ENCODE results near the gene FAM118B. TPM values are rescaled to one million over a fixed set of nuclear protein-coding genes. Genes with fewer than 3 reads are reported as not detected.

The FAM118B gene
- total RNA-seq, 2 donors from 2014 or later: 16.0 to 16.3 TPM

DNA sequence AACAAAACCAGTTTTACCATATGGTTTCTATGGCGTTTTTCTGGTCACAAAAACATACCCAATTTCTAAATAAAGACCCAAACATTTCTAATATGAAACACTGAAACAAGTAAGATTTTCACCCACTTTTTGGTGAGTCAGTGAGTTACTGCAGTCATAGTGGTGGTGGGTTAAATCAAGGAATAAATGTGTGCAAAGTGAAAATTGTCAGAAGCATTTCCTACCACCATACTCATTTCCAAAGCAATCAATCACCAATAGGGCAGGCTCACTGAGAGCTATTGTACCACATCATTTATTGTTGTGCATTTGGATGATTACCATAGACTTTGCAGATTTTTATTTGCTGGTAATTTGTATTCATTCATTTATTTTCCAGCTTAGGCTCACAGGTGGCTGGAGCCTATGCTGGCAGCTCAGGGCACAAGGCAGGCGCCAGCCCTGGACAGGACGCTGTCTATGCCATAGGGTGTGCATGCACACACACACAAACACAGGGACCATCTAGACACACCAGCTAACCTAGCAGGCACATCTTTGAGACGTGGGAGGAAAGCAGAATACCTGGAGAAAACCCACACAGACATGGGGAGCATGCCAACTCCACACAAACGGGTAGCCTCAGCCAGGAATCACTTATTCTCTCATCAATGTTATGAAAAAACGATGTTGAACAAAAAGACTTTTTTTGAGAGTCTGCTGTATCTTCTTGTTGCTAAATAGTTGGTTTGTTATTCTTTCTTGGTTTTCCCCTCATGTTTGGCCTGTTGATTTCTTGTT, 5.1 kb downstream of the FAM118B start:
- no peaks in the 10 kb centered on the region for H3K27me3 ChIP-seq
- DNase-seq (ENCODE audit: low spot score): no peak

DNA sequence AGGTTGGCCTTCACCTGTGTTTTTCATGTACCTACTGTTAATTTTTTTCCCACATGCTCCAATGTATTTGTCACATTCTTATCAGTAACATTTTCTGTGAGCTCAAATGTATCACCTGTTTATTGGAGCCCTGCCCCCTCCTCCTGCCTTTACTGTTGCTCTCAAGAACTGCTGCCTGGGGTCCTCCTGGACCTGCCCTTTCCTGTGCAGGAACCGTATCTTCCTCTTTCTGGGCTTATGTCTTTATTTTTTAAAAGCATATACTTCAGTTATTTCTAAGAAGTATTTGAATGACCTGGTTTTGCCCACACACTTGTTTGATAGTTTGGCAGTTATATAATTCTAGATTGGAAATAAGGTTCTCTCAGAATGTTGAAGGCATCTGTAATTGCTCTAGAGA, 5.9 kb downstream of the FAM118B start:
- Histone ChIP-seq H3K9me3 (no peaks in the 10 kb centered on the region), H3K27me3 (no peaks in the 10 kb centered on the region), H3K4me3 (no peak overlapping the region), H3K4me1 (peaks cover 0 to 10% of the 10 kb centered on the region in 2 donors), H3K27ac (no peak overlapping the region), H3K36me3 (no peaks in the 10 kb centered on the region)
- DNase-seq (ENCODE audit: low spot score): no peak
- TF ChIP-seq, protein P1, sequence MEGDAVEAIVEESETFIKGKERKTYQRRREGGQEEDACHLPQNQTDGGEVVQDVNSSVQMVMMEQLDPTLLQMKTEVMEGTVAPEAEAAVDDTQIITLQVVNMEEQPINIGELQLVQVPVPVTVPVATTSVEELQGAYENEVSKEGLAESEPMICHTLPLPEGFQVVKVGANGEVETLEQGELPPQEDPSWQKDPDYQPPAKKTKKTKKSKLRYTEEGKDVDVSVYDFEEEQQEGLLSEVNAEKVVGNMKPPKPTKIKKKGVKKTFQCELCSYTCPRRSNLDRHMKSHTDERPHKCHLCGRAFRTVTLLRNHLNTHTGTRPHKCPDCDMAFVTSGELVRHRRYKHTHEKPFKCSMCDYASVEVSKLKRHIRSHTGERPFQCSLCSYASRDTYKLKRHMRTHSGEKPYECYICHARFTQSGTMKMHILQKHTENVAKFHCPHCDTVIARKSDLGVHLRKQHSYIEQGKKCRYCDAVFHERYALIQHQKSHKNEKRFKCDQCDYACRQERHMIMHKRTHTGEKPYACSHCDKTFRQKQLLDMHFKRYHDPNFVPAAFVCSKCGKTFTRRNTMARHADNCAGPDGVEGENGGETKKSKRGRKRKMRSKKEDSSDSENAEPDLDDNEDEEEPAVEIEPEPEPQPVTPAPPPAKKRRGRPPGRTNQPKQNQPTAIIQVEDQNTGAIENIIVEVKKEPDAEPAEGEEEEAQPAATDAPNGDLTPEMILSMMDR (IDR thresholded peaks at IDR 0.05): no peak

More for the DNA sequence above, 5.1 kb downstream of the FAM118B start:
- Histone ChIP-seq H3K9me3 (no peaks in the 10 kb centered on the region), H3K4me3 (no peak overlapping the region), H3K36me3 (no peaks in the 10 kb centered on the region), H3K27ac (no peak overlapping the region), H3K4me1 (peaks cover 0 to 14% of the 10 kb centered on the region in 2 donors)
- TF ChIP-seq, protein P1 (IDR thresholded peaks at IDR 0.05): no peak

DNA sequence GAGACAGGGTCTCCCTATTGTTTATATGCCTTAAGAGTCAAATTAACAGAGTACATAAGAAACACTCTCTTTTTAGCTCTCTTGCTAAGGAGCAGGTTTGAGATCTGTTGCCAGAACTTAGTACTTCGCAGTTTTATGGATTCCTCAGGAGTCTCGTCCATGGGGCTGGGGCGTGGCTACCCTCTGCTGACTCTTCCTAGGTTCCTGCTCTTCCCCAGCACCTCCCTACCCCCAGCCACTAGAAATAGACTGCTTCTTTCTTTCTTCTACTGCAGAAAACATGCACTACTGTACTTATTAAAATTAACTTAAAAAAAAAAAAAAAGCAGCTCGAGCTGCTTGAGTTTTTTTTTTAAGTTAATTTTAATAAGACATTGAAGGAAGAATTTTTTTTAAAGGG, 8.0 kb downstream of the FAM118B start:
- no peak for DNase-seq (ENCODE audit: low spot score)
- no peaks in the 10 kb centered on the region for H3K36me3 ChIP-seq
- H3K27ac ChIP-seq: no peak overlapping the region
- H3K4me3 ChIP-seq: no peak overlapping the region
- TF ChIP-seq, protein P1 (IDR thresholded peaks at IDR 0.05): no peak
- no peaks in the 10 kb centered on the region for H3K27me3 ChIP-seq
- H3K4me1 ChIP-seq: no peaks in the 10 kb centered on the region
- H3K9me3 ChIP-seq: no peaks in the 10 kb centered on the region

DNA sequence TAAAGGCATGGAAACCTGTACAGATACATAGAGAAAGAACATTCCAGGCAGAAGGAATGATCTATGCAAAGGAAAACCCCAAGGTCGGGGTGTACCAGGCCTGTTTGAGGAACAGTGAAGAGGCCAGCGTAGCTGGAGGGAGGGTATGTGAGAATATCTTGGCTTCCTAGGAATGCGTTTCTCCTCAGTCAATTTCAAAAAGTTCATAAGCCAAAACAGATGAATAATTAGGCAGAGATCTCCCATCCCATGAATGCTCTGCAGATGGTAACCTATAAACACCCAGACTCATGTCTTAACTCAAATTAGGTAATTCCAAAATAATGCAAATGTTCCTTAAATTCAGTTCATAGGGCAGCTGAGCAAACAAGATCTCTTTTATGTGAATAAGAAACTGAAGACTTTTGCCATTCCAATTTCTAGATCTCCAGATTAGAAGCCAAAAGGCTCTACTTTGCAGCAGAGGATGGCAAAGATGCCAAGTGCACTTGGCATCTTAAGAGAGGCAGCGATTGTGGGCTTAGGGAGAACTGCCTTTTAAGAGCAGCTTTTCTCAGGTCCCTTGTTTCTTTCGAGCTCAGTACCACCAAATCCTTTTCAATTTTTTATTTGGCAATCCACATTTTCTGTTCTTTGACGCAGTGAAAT, 13.2 kb downstream of the FAM118B start:
- no peak overlapping the region for H3K27ac ChIP-seq
- H3K4me3 ChIP-seq: no peak overlapping the region
- DNase-seq (ENCODE audit: low spot score): no peak
- H3K9me3 ChIP-seq: no peaks in the 10 kb centered on the region
- no peaks in the 10 kb centered on the region for H3K4me1 ChIP-seq
- H3K27me3 ChIP-seq: no peaks in the 10 kb centered on the region
- peaks cover 9% of the 10 kb centered on the region for H3K36me3 ChIP-seq
- TF ChIP-seq, protein P1 (IDR thresholded peaks at IDR 0.05): no peak

DNA sequence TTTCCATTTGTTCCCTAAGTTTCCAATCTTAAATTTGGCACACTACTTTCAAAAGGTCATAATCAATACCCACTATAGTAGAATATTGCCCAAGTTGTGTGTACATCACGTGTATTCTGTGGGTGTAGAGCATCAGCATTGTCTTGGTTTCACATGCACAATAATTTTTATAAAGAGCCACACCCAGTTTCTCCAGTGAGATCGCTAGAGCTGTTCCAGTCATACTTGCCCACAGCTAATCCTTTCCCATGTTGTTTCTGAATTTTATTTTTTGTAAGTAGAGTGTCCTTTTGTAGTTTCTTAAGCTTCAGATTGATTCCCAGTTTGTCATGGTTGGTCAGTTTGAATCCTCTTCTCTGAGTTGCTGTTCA, 13.7 kb downstream of the FAM118B start:
- no peaks in the 10 kb centered on the region for H3K27me3 ChIP-seq

More for the DNA sequence above, 13.7 kb downstream of the FAM118B start:
- TF ChIP-seq, protein P1 (IDR thresholded peaks at IDR 0.05): no peak
- no peak for DNase-seq (ENCODE audit: low spot score)
- Histone ChIP-seq H3K9me3 (no peaks in the 10 kb centered on the region), H3K27ac (no peak overlapping the region), H3K4me1 (no peaks in the 10 kb centered on the region), H3K36me3 (peaks cover 10% of the 10 kb centered on the region), H3K4me3 (no peak overlapping the region)
